HEK293T (cell line): Measurements from ENCODE around the gene DZIP1L.

Source experiments
- CTCF ChIA-PET: fragments of 350-600 bp; formaldehyde crosslinking; extraction: SDS; loops from one replicate; lab custom pipeline; 2021; ENCODE audit warnings: antibody characterized with exemption, inconsistent platforms; lab: Yijun Ruan, JAX
- POLR2A ChIA-PET: fragments of 350-600 bp; formaldehyde crosslinking; extraction: SDS; loops from one replicate; lab custom pipeline; 2020; ENCODE audit warnings: antibody characterized with exemption, inconsistent platforms; lab: Yijun Ruan, JAX
- DNase-seq: peaks from one replicate; pipeline ENCODE4 v3.0.0; 2012; ENCODE audit warnings: mixed read lengths; ENCODE audit errors: extremely low spot score
- ARNT ChIP-seq: fragments of 450-650 bp; IDR thresholded peaks from 2 replicates; pipeline ENCODE4 v1.6.1; 2017; ENCODE audit warnings: mild to moderate bottlenecking
- BHLHE40 ChIP-seq: fragments of 450-650 bp; IDR thresholded peaks from 2 replicates; pipeline ENCODE4 v1.6.1; 2016; ENCODE audit warnings: mild to moderate bottlenecking, moderate library complexity, borderline replicate concordance
- CTBP1 ChIP-seq: fragments of 450-650 bp; IDR thresholded peaks from 2 replicates; pipeline ENCODE4 v1.6.1; 2016; ENCODE audit warnings: borderline replicate concordance
- ELF4 ChIP-seq: fragments of 450-650 bp; IDR thresholded peaks from 2 replicates; pipeline ENCODE4 v1.6.1; 2017; ENCODE audit warnings: antibody characterized with exemption
- FOXA1 ChIP-seq: fragments of 450-650 bp; IDR thresholded peaks from 2 replicates; pipeline ENCODE4 v1.6.1; 2016; ENCODE audit warnings: mild to moderate bottlenecking
- FOXK2 ChIP-seq: fragments of 450-650 bp; IDR thresholded peaks from 2 replicates; pipeline ENCODE4 v1.6.1; 2016; ENCODE audit warnings: mild to moderate bottlenecking
- FOXM1 ChIP-seq: fragments of 450-650 bp; IDR thresholded peaks from 2 replicates; pipeline ENCODE4 v1.6.1; 2017; ENCODE audit warnings: mild to moderate bottlenecking, borderline replicate concordance
- HDGF ChIP-seq: fragments of 450-650 bp; IDR thresholded peaks from 2 replicates; pipeline ENCODE4 v1.6.1; 2017; ENCODE audit warnings: antibody characterized with exemption, borderline replicate concordance
- L3MBTL2 ChIP-seq: fragments of 450-650 bp; conservative IDR thresholded peaks from 2 replicates; pipeline ENCODE4 v1.6.1; 2016; ENCODE audit warnings: mild to moderate bottlenecking
- LEF1 ChIP-seq: fragments of 450-650 bp; IDR thresholded peaks from 2 replicates; pipeline ENCODE4 v1.6.1; 2017; ENCODE audit warnings: mild to moderate bottlenecking, borderline replicate concordance
- NFRKB ChIP-seq: fragments of 450-650 bp; IDR thresholded peaks from 2 replicates; pipeline ENCODE4 v1.6.1; 2016; ENCODE audit warnings: mild to moderate bottlenecking, moderate library complexity
- SP1 ChIP-seq: fragments of 450-650 bp; IDR thresholded peaks from 2 replicates; pipeline ENCODE4 v1.6.1; 2017
- SUZ12 ChIP-seq: fragments of 450-650 bp; IDR thresholded peaks from 2 replicates; pipeline ENCODE4 v1.6.1; 2016; ENCODE audit warnings: mild to moderate bottlenecking
- TARDBP ChIP-seq: fragments of 450-650 bp; IDR thresholded peaks from 2 replicates; pipeline ENCODE4 v1.6.1; 2016
- ZNF384 ChIP-seq: fragments of 450-650 bp; IDR thresholded peaks from 2 replicates; pipeline ENCODE4 v1.6.1; 2016
- TF ChIP-seq, protein P1 (sequence below): fragments of 450-650 bp; IDR thresholded peaks from 2 replicates; pipeline ENCODE4 v1.6.1; 2016

DZIP1L gene

DNA sequence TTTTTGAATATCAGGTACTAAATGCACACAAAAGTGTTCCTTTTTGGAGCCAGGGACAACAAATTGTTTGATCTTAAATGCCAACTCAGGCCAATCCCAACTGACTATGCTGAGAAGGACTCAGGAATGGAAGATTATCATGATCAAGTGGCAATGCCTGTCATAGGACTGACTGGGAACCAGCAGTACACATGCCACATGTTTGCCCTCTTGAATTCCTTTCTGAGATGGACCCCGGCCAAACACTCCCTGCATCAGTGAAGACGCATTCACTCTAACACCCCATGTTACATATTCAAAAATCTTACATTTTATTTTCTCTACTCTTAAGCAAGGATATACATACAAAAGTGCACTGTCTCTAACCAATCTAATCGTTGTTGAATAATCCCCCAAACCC lies 69.3 kb downstream of the DZIP1L start:
- ChIA-PET CTCF (no interaction called here), POLR2A (no interaction called here)
- TF ChIP-seq, protein P1, sequence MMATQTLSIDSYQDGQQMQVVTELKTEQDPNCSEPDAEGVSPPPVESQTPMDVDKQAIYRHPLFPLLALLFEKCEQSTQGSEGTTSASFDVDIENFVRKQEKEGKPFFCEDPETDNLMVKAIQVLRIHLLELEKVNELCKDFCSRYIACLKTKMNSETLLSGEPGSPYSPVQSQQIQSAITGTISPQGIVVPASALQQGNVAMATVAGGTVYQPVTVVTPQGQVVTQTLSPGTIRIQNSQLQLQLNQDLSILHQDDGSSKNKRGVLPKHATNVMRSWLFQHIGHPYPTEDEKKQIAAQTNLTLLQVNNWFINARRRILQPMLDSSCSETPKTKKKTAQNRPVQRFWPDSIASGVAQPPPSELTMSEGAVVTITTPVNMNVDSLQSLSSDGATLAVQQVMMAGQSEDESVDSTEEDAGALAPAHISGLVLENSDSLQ = no peak
- TF ChIP-seq L3MBTL2 (no peak), SUZ12 (no peak), SP1 (no peak), BHLHE40 (no peak)
- DNase-seq = no peak

DNA sequence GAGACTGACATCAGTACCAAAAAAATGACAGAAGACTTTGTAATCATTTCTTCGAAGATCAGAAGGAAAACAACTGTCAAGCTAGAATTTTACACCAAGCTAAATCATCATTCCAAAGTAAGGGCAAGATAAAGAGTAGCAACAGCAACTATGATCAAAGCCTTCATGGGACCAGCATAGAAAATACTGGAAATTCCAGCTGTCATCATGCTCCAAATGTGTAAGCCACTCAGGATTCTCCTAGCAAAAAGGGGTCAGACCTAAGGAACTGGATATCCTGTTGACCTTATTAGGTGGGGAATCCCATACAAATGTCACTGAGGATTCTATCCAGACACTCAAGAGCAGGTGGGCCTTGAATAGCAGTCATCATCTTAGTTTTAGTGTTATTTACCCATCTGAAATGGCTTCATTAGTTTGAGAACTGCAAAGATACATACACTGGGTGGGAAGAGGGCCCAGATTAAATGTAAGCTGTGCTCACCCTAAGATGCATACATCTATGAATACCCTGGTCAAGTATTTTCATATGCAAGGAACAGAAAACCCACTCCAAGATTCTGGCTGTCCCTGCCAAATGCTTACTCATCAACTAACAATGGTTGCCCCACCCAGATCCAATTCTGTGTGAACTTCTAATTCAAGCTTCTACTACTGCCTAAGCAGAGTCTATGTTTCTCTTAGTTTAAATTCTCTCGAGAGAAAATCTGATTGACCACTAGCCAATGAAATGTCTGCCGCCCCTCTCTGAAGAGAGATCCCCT lies 72.0 kb downstream of the DZIP1L start:
- no peak for TF ChIP-seq FOXM1
- TF ChIP-seq SP1 = no peak
- TF ChIP-seq BHLHE40 = no peak
- TF ChIP-seq, protein P1 = no peak
- TF ChIP-seq ZNF384 = no peak
- no peak for TF ChIP-seq SUZ12
- DNase-seq = no peak
- POLR2A ChIA-PET = no interaction called here
- CTCF ChIA-PET = interaction anchor here (0.6 kb wide), 1 partner anchor 351 kb away, joined by 3 read pairs; no protein-coding TSS in a partner anchor

DNA sequence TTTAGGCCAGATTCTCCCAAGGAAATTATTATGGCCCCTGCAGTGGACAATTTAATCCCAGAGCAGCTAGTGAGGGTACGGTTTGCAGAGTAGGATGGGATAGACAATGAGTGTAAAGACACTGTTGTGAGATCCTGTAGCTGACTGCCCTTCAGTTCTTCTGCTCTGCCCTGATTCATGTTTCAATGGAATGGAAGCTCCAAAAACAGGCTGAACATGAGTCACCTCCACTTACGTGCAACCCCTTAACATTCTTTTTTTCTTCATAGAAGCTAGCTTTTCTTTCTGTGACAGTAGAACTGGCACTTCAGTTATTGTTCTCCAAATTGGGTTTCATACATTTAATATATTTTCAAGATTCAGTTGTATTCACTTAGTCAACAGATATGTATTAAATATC lies 73.4 kb downstream of the DZIP1L start:
- CTCF ChIA-PET = no interaction called here
- TF ChIP-seq BHLHE40 (no peak), NFRKB (no peak), SUZ12 (no peak), ARNT (no peak), LEF1 (no peak), FOXM1 (no peak), L3MBTL2 (no peak), SP1 (no peak), FOXK2 (no peak), ZNF384 (no peak), ELF4 (no peak), FOXA1 (no peak)
- TF ChIP-seq, protein P1 = no peak
- no peak for DNase-seq
- POLR2A ChIA-PET = no interaction called here

DNA sequence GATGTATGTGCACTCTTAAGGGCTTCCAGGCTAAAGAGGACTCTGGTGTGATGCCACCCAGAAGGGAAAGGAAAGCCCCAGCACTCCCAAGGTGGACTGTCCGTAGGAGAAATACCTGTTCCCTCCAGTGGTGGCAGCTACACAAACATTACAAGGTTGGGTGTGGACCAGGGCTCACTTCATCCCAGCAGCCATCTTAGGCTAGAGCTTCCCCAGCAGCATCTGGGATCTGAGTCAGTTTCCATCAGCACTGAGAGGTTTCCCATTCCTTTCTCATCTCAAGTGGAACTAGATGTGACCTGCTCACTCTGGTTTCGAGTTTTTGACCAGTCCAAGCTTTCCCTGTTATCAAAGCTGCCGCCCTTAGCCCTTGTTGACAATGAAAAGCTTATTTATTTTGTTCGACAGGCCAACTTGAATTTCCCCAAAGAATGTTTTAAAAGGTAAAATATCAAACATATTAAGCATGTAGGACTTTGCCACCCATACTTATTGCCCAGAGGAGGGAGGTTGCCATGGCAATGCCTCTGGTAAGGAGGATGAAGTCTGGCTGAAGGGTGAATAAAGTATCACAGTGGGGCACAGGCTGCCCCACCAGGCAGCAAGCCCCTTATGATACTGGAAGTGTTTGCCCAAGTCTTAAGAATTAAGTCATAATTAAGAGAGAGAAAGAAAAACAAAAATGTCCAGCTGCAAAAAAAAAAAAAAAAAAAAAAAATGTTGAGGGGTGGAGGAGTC lies 76.5 kb downstream of the DZIP1L start:
- CTCF ChIA-PET = interaction anchor here (0.6 kb wide), 1 partner anchor 589 kb away, joined by 3 read pairs; no protein-coding TSS in a partner anchor

DNA sequence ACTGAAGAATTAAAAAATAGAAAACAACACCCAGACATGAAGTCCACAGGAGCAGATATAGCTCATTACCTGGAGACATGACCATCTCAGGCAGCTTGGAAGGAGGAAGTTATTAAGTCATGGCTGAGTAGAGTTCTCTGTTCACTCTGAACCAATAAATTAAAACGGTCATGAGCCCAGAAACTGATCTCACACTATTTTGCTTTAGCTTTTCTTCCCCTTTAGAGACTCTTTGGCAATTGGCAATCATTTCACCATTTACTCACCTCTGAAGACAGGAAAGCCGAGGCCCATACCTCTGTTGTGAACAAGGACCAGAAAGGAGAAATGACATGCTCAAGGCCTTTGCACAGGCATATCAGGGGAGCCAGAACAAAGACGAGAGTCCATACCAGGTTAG lies 78.8 kb downstream of the DZIP1L start:
- no peak for DNase-seq
- no peak for TF ChIP-seq TARDBP
- no peak for TF ChIP-seq FOXA1
- TF ChIP-seq L3MBTL2 = no peak
- no peak for TF ChIP-seq LEF1
- no peak for TF ChIP-seq ARNT
- no peak for TF ChIP-seq ELF4
- TF ChIP-seq SUZ12 = no peak
- no peak for TF ChIP-seq CTBP1
- TF ChIP-seq FOXK2 = no peak
- TF ChIP-seq ZNF384 = no peak
- TF ChIP-seq NFRKB = no peak
- TF ChIP-seq, protein P1 = no peak
- no peak for TF ChIP-seq FOXM1
- ChIA-PET POLR2A (no interaction called here), CTCF (no interaction called here)

More for the DNA sequence above, 76.5 kb downstream of the DZIP1L start:
- POLR2A ChIA-PET = no interaction called here
- DNase-seq = no peak
- TF ChIP-seq FOXM1 (no peak), ARNT (no peak), BHLHE40 (no peak), NFRKB (no peak), LEF1 (no peak), L3MBTL2 (no peak), HDGF (no peak), SP1 (no peak), ELF4 (no peak), TARDBP (no peak), FOXA1 (no peak), ZNF384 (no peak), SUZ12 (no peak), CTBP1 (no peak), FOXK2 (no peak)
- TF ChIP-seq, protein P1 = no peak
